A673 (cell line): ENCODE results near the gene HMCN2.

Source experiments
- CTCF ChIP-seq: fragments of 300-800, 200-600 bp; sonication (generic); conservative IDR thresholded peaks from 2 replicates; pipeline ENCODE4 v1.5.1; 2017; ENCODE audit warnings: low read depth, mild to moderate bottlenecking, antibody characterized with exemption, low read length, moderate library complexity, mixed read lengths
- EZH2 ChIP-seq: fragments of 200-600 bp; sonication (generic); IDR thresholded peaks from 2 replicates; pipeline ENCODE4 v1.6.1; 2017; ENCODE audit warnings: borderline replicate concordance, low read depth, mild to moderate bottlenecking, mixed read lengths, antibody characterized with exemption, low read length; ENCODE audit not compliant: poor library complexity, severe bottlenecking

GRCh38 chr9:130241198-130241535, 24.4 kb upstream of the HMCN2 start:
- TF ChIP-seq CTCF (no peak), EZH2 (no peak)
